Heart left ventricle (tissue), 16 donors: ENCODE results near the gene GIN1. TPM values are rescaled to one million over a fixed set of nuclear protein-coding genes. Genes with fewer than 3 reads are reported as not detected.

Source experiments
- ATAC-seq, 4 donors: fragments of 200-7000 bp; cut with Tn5 transposase; one replicate each; pipeline ENCODE4 v1.9.1; 2020 to 2022; ENCODE audit warnings: moderate library complexity in 4 of 4, mild to moderate bottlenecking in 3 of 4, moderate number of reproducible peaks in 1 of 4
- DNase-seq, 5 donors: peaks; one replicate each; pipeline ENCODE4 v3.0.0-alpha.2; 2020
- H3K27ac ChIP-seq, 12 donors: fragments of 200-600 bp; sonication (generic) in 4 of 12; one replicate each; pipeline versions ENCODE4 v1.5.0 to v1.8.0; 2016 to 2022; ENCODE audit warnings: mild to moderate bottlenecking in 2 of 12
- H3K27me3 ChIP-seq, 9 donors: fragments of 200-600 bp; sonication (generic) in 2 of 9; one replicate each; pipeline versions ENCODE4 v1.5.1 to v1.8.0; 2016 to 2022; ENCODE audit warnings: mild to moderate bottlenecking in 3 of 9
- H3K36me3 ChIP-seq, 9 donors: fragments of 200-600 bp; sonication (generic) in 2 of 9; one replicate each; pipeline versions ENCODE4 v1.5.0 to v1.8.0; 2018 to 2022; ENCODE audit warnings: mild to moderate bottlenecking in 2 of 9
- H3K4me1 ChIP-seq, 12 donors: fragments of 200-600 bp; sonication (generic) in 4 of 12; one replicate each; pipeline versions ENCODE4 v1.5.0 to v1.8.0; 2016 to 2022; ENCODE audit warnings: mild to moderate bottlenecking in 3 of 12
- H3K4me3 ChIP-seq, 12 donors: fragments of 200-600 bp; sonication (generic) in 4 of 12; one replicate each; pipeline versions ENCODE4 v1.5.0 to v1.8.0; 2017 to 2022; ENCODE audit warnings: mild to moderate bottlenecking in 9 of 12, moderate library complexity in 4 of 12
- H3K9me3 ChIP-seq, 12 donors: fragments of 200-600 bp; sonication (generic) in 4 of 12; one replicate each; pipeline versions ENCODE4 v1.5.0 to v1.8.0; 2016 to 2022; ENCODE audit warnings: mild to moderate bottlenecking in 1 of 12
- POLR2A ChIP-seq, 2 donors: fragments of 450-650 bp; IDR thresholded peaks; one replicate each; pipeline ENCODE4 v1.6.1; 2017; ENCODE audit warnings: antibody characterized with exemption in 2 of 2, mild to moderate bottlenecking in 2 of 2, moderate library complexity in 2 of 2
- WGBS, 4 donors: extraction: QIAGEN DNeasy Blood & Tissue Kit in 2 of 4; methylation state at CpG; one replicate each; pipeline versions ENCODE4 v1.1.5 to v1.1.7; 2013 to 2018; 5-methylcytosine and 5-hydroxymethylcytosine counted together
- intact Hi-C, 10 donors: fragments of 100-400 bp; cut with DNase I; formaldehyde crosslinking; loops; one replicate each; pipeline versions ENCODE4 v1.11.1 to v1.14.2; 2022
- polyA plus RNA-seq, 2 donors: library from polyadenylated mRNA; stranded (reverse); fragments of 200-250 nt; gene quantifications; one replicate each; pipeline ENCODE4 v1.2.3, GENCODE V29; 2013
- total RNA-seq, 9 donors: library from RNA; depleted of rRNA in 2 of 9; stranded (reverse); fragments of >200 nt in 2 of 9; fragmentation: NEBNext Ultra II Directional in 3 of 9; extraction: Animal tissue kit (Norgen Biotek cat#: 25700) in 3 of 9; gene quantifications; one replicate each; pipeline versions ENCODE4 v1.1.0 to v1.2.4, GENCODE V29; 2016 to 2023
- TF ChIP-seq, protein P1 (sequence below), 12 donors: fragments of 200-600 bp; sonication (generic) in 4 of 12; IDR thresholded peaks; one replicate each; pipeline versions ENCODE4 v1.5.0 to v1.8.0; 2018 to 2022; ENCODE audit warnings: antibody characterized with exemption in 12 of 12, mild to moderate bottlenecking in 5 of 12
- donor health status: ischemic (EF 13 %, LVEDD 7.1; RV severe dilation, severe dysfunction).
- donor health status: healthy with polysubstance abuse.
- donor health status: DM: no; HTN: yes; CAD: no.
- donor health status: DM: no; HTN: no; CAD: no.
- donor health status: ischemic (EF 25% LVEDD 6.9; RV normal size, moderate dysfunction).
- donor health status: ischemic (EF 25% LVEDD 5.7; RV mildly dilated, moderate dysfunction).
- donor health status: healthy.
- donor health status: DM: yes; HTN: yes; CAD: no.
- donor health status: ischemic (EF 35%, LVEDD 5.7; RV mildly dilated, moderate dysfunction).
- donor health status: nonischemic (EF 11% LVEDD 7.7; RV severe dilation, severe dysfunction).
- donor health status: DM: yes; HTN: yes; CAD: no.
- donor health status: PGD.
- donor health status: ischemic (EF 29% LVEDD 5.4; RV normal size, mild dysfunction).
- donor health status: nonischemic (EF 23%, LVEDD 6.1; RV moderate dilation, normal function).

Gene GIN1
- total and polyA plus RNA-seq, 11 donors: 6.7 to 17.8 (median 12.1) TPM

GRCh38 chr5:103098993-103099392, 20.9 kb downstream of the GIN1 start:
- Histone ChIP-seq H3K27ac (no peak overlapping the region), H3K4me1 (peaks cover 0 to 6% (median 0%) of the 10 kb centered on the region in 12 donors), H3K4me3 (no peak overlapping the region), H3K9me3 (no peaks in the 10 kb centered on the region), H3K36me3 (peaks cover 0 to 80% (median 46%) of the 10 kb centered on the region in 9 donors), H3K27me3 (no peaks in the 10 kb centered on the region)
- no peak for DNase-seq
- WGBS, 4 donors: 70 to 84% (median 81%) methylated on average over 2 of the region's 2 CpGs
- TF ChIP-seq, protein P1, sequence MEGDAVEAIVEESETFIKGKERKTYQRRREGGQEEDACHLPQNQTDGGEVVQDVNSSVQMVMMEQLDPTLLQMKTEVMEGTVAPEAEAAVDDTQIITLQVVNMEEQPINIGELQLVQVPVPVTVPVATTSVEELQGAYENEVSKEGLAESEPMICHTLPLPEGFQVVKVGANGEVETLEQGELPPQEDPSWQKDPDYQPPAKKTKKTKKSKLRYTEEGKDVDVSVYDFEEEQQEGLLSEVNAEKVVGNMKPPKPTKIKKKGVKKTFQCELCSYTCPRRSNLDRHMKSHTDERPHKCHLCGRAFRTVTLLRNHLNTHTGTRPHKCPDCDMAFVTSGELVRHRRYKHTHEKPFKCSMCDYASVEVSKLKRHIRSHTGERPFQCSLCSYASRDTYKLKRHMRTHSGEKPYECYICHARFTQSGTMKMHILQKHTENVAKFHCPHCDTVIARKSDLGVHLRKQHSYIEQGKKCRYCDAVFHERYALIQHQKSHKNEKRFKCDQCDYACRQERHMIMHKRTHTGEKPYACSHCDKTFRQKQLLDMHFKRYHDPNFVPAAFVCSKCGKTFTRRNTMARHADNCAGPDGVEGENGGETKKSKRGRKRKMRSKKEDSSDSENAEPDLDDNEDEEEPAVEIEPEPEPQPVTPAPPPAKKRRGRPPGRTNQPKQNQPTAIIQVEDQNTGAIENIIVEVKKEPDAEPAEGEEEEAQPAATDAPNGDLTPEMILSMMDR (IDR thresholded peaks at IDR 0.05): no peak
- no peak for TF ChIP-seq POLR2A (IDR thresholded peaks at IDR 0.05)
- intact Hi-C loops: no loop called here
- ATAC-seq: no peak

DNA sequence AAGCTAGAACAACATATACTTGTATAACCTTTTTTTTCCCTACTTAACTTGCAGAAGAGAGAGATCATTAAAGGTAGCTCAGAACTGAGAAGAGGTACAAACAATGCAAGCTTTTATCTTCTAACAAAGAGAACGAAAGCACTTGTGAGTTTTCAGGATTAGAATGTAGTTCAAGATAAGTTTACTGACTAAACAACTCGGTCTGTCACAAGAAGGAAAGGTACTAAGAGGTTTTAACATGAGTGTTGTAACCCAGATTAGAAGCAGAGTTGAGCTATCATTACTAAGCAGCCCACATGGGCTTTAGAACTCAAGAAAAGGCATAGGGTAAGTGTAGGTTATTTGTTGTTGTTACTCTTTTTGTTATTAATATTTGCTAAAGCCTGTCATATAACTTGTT, 25.2 kb downstream of the GIN1 start:
- peak overlapping the region in 1 of 12 donors; percentile 21 for H3K4me3 ChIP-seq
- H3K27me3 ChIP-seq: no peaks in the 10 kb centered on the region
- peaks cover 0 to 11% (median 0%) of the 10 kb centered on the region in 12 donors for H3K4me1 ChIP-seq
- ATAC-seq: peak; percentile 49 to 83 (median 75)
- TF ChIP-seq, protein P1 (IDR thresholded peaks at IDR 0.05): no peak
- TF ChIP-seq POLR2A (IDR thresholded peaks at IDR 0.05): no peak
- 36 to 54% (median 42%) methylated on average over 2 of the region's 2 CpGs for WGBS, 4 donors
- peaks cover 0 to 50% (median 14%) of the 10 kb centered on the region in 9 donors for H3K36me3 ChIP-seq
- H3K9me3 ChIP-seq: peaks cover 0 to 7% (median 0%) of the 10 kb centered on the region in 12 donors
- H3K27ac ChIP-seq: peak overlapping the region in 11 of 12 donors; percentile 9 to 65 (median 29)
- intact Hi-C loops: loop anchor here in 1 of 10 donors (2.0 kb wide), 1 partner anchor 24 kb away; no protein-coding TSS in a partner anchor
- no peak for DNase-seq

DNA sequence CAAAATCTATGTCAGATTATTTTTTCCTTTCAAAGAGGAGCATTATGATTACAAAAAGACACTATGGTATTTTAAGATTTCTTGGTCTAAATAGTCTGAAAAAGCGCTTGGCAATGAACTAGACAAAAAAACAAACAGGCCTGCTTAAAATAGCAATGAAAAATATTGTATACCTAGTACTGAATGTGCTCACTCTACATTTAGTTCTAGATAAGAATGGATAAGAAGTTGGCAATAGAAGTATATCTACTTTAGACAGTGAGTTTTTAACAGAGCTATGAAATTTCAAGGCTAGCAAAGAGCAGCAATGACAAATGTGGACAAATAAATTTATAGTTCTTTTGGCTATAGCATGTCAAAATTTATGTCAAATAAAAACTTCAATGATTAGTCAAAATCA, 26.2 kb downstream of the GIN1 start:
- peaks cover 0 to 11% (median 0%) of the 10 kb centered on the region in 12 donors for H3K4me1 ChIP-seq
- H3K9me3 ChIP-seq: peaks cover 0 to 7% (median 0%) of the 10 kb centered on the region in 12 donors
- H3K27ac ChIP-seq: peak overlapping the region in 6 of 12 donors; percentile 25 to 56 (median 30)
- TF ChIP-seq, protein P1 (IDR thresholded peaks at IDR 0.05): no peak
- TF ChIP-seq POLR2A (IDR thresholded peaks at IDR 0.05): no peak
- ATAC-seq (peak; percentile 49 to 76 (median 62)), DNase-seq (no peak)
- H3K27me3 ChIP-seq: no peaks in the 10 kb centered on the region
- no peak overlapping the region for H3K4me3 ChIP-seq
- WGBS, 4 donors: 60 to 65% (median 61%) methylated on average over 1 of the region's 1 CpG
- intact Hi-C loops: loop anchor here in 1 of 10 donors (2.0 kb wide), 1 partner anchor 25 kb away; no protein-coding TSS in a partner anchor
- H3K36me3 ChIP-seq: peaks cover 0 to 57% (median 17%) of the 10 kb centered on the region in 9 donors

DNA sequence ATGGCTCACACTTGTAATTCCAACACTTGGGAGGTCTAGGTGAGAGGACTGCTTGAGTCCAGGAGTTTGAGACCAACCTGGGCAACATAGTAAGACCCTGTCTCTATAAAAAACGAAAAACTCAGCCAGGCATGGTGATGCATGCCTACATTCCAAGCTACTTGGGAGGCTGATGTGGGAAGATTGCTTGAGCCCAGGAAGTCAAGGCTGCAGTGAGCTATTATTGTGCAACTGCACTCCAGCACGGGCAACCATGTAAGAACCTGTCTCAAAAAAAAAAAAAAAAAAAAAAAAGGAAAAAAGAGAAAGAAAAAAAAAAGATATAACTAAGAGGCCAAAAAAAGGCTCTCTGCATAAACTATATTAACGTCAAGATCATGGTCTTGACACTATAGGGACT, 27.3 kb downstream of the GIN1 start:
- TF ChIP-seq, protein P1 (IDR thresholded peaks at IDR 0.05): no peak
- no peak for TF ChIP-seq POLR2A (IDR thresholded peaks at IDR 0.05)
- Histone ChIP-seq H3K4me3 (no peak overlapping the region), H3K27ac (peak overlapping the region in 1 of 12 donors; percentile 30), H3K9me3 (peaks cover 0 to 7% (median 0%) of the 10 kb centered on the region in 12 donors), H3K4me1 (peaks cover 0 to 11% (median 0%) of the 10 kb centered on the region in 12 donors), H3K27me3 (no peaks in the 10 kb centered on the region), H3K36me3 (peaks cover 0 to 61% (median 27%) of the 10 kb centered on the region in 9 donors)
- 89 to 96% (median 94%) methylated on average over 3 of the region's 3 CpGs for WGBS, 4 donors
- ATAC-seq (no peak), DNase-seq (no peak)
- intact Hi-C loops: no loop called here
